CD4-positive, alpha-beta memory T cell (primary cell): Measurements from ENCODE around the gene SHMT2. TPM values are rescaled to one million over a fixed set of nuclear protein-coding genes. Genes with fewer than 3 reads are reported as not detected.

Experiments
- CTCF ChIA-PET: fragments of 350-600 bp; sonication (Branson Sonifier 250); formaldehyde crosslinking; loops from one replicate; lab custom pipeline; 2021; ENCODE audit warnings: inconsistent platforms; ENCODE audit not compliant: partially characterized antibody; lab: Charles Lee
- POLR2A ChIA-PET: fragments of 350-600 bp; sonication (Branson Sonifier 250); formaldehyde crosslinking; loops from one replicate; lab custom pipeline; 2021; ENCODE audit not compliant: partially characterized antibody; lab: Charles Lee
- DNase-seq, 5 donors: peaks; one replicate each; pipeline versions ENCODE4 v3.0.0 to v3.0.0-alpha.2; 2020 to 2022; ENCODE audit warnings: mixed read lengths in 1 of 5
- H3K27ac ChIP-seq: one replicate; pipeline ENCODE4 v1.7.0; 2013; ENCODE audit warnings: low read depth, low read length
- H3K27me3 ChIP-seq: 2 replicates; pipeline ENCODE4 v1.7.0; 2013; ENCODE audit warnings: mild to moderate bottlenecking, low read length, moderate library complexity; ENCODE audit not compliant: insufficient read depth
- H3K36me3 ChIP-seq: 2 replicates; pipeline ENCODE4 v1.7.0; 2013; ENCODE audit warnings: mild to moderate bottlenecking, low read length, moderate library complexity; ENCODE audit not compliant: insufficient read depth
- H3K4me1 ChIP-seq: 2 replicates; pipeline ENCODE4 v1.7.0; 2013; ENCODE audit warnings: mild to moderate bottlenecking, low read length, moderate library complexity; ENCODE audit not compliant: insufficient read depth
- H3K4me3 ChIP-seq, 2 donors: one replicate each; pipeline ENCODE4 v1.7.0; 2013; ENCODE audit warnings: low read length in 2 of 2, mild to moderate bottlenecking in 1 of 2
- H3K9me3 ChIP-seq, 2 donors: one replicate each; pipeline ENCODE4 v1.7.0; 2013; ENCODE audit warnings: low read length in 2 of 2, control low read depth in 1 of 2; ENCODE audit not compliant: control insufficient read depth in 1 of 2
- H3K27ac Mint-ChIP-seq, 7 donors: one replicate each; pipeline ENCODE4 v1.8.0; 2020 to 2021; ENCODE audit warnings: mixed read lengths in 7 of 7, mild to moderate bottlenecking in 6 of 7, inconsistent platforms in 3 of 7, moderate library complexity in 3 of 7
- H3K27me3 Mint-ChIP-seq, 2 donors: one replicate each; pipeline ENCODE4 v1.8.0; 2020 to 2021; ENCODE audit warnings: mixed read lengths in 2 of 2
- H3K36me3 Mint-ChIP-seq, 2 donors: one replicate each; pipeline ENCODE4 v1.8.0; 2020 to 2021; ENCODE audit warnings: mixed read lengths in 2 of 2, inconsistent platforms in 1 of 2, mild to moderate bottlenecking in 1 of 2
- H3K4me1 Mint-ChIP-seq, 4 donors: one replicate each; pipeline ENCODE4 v1.8.0; 2020 to 2021; ENCODE audit warnings: mixed read lengths in 4 of 4, mild to moderate bottlenecking in 1 of 4
- H3K4me3 Mint-ChIP-seq, 8 donors: one replicate each; pipeline ENCODE4 v1.8.0; 2020 to 2021; ENCODE audit warnings: mixed read lengths in 8 of 8, mild to moderate bottlenecking in 7 of 8, moderate library complexity in 6 of 8, inconsistent platforms in 3 of 8
- H3K9me3 Mint-ChIP-seq, 8 donors: one replicate each; pipeline ENCODE4 v1.8.0; 2020 to 2021; ENCODE audit warnings: mixed read lengths in 8 of 8, mild to moderate bottlenecking in 5 of 8, inconsistent platforms in 3 of 8, moderate library complexity in 1 of 8
- intact Hi-C: fragments of 100-400 bp; cut with micrococcal nuclease; formaldehyde crosslinking; loops from one replicate; pipeline ENCODE4 v1.15.1; 2023
- polyA plus RNA-seq, 2 donors: library from polyadenylated mRNA; unstranded; fragments of 300-500 nt; fragmentation: Illumina TruSeq; gene quantifications; one replicate each; pipeline ENCODE4 v1.2.3, GENCODE V29; 2021
- total RNA-seq, 2 experiments: library from RNA; stranded (reverse); gene quantifications; one replicate each; pipeline ENCODE4 v1.2.3, GENCODE V29; 2021

Gene SHMT2
- total and polyA plus RNA-seq, 4 experiments from 2014 or later = 39.8 to 46.1 (median 43.2) TPM

DNA sequence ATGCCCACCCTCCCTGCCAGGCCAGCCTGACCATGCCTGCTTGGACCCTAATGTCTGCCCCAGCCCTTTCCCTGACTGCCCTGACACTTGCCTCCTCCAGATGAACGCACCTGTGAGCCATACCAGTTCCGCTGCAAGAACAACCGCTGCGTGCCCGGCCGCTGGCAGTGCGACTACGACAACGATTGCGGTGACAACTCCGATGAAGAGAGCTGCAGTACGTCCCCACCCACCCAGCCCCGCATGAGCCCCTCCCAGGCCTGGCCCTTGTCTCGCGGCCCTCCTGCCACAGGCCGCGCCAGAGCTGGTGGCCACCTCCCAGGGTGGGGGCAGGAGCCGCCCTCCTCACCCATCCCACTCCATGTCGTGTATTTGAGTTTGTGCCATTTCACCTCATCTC, 27.2 kb upstream of the SHMT2 start:
- intact Hi-C loops = no loop called here
- Histone ChIP-seq H3K27me3 (no peaks in the 10 kb centered on the region), H3K4me1 (no peaks in the 10 kb centered on the region), H3K27ac (no peak overlapping the region), H3K36me3 (no peaks in the 10 kb centered on the region), H3K9me3 (no peaks in the 10 kb centered on the region), H3K4me3 (no peak overlapping the region)
- Mint-ChIP-seq H3K27ac (no peak overlapping the region), H3K9me3 (peaks cover 0 to 3% (median 0%) of the 10 kb centered on the region in 8 donors), H3K36me3 (no peaks in the 10 kb centered on the region), H3K4me1 (no peaks in the 10 kb centered on the region), H3K4me3 (no peak overlapping the region), H3K27me3 (no peaks in the 10 kb centered on the region)
- ChIA-PET CTCF (interaction anchor here (2.0 kb wide), 1 partner anchor 12 kb away, joined by 4 read pairs; no protein-coding TSS in a partner anchor), POLR2A (no interaction called here)
- DNase-seq = no peak

DNA sequence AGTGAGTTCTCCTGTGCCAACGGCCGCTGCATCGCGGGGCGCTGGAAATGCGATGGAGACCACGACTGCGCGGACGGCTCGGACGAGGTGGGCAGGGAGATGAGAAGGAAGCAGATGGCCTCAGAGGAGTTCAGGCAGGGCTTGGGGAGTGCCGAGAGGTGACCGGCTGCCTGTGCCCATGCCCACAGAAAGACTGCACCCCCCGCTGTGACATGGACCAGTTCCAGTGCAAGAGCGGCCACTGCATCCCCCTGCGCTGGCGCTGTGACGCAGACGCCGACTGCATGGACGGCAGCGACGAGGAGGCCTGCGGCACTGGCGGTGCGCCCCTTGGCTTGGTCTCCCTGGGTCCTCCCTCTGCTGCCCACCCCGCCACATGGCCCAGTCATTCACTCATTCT, 26.3 kb upstream of the SHMT2 start:
- POLR2A ChIA-PET = no interaction called here
- H3K36me3 ChIP-seq = no peaks in the 10 kb centered on the region

DNA sequence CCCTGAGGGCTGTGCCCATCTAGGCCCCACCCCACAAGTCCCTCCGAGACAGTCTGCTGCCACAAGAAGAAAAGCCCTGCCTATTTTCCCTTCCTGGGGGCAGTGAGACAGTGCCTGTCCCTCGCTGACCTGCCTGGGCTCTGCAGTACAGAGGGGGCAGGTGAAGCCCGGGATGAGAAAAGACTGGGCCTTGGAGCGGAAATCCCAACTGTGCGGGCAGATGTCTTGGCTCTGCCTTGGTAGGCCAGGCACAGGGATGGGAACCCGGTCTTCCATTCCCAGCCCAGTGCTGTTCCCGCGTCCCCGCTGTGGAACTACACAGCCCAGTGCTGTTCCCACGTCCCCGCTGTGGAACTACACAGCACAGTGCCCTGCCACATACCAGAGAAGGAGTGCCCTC, 25.7 kb upstream of the SHMT2 start:
- Mint-ChIP-seq H3K9me3 (peaks cover 0 to 3% (median 0%) of the 10 kb centered on the region in 8 donors), H3K36me3 (no peaks in the 10 kb centered on the region), H3K4me3 (no peak overlapping the region), H3K4me1 (no peaks in the 10 kb centered on the region), H3K27me3 (no peaks in the 10 kb centered on the region), H3K27ac (no peak overlapping the region)
- no peaks in the 10 kb centered on the region for H3K36me3 ChIP-seq
- no peaks in the 10 kb centered on the region for H3K9me3 ChIP-seq
- no peak overlapping the region for H3K4me3 ChIP-seq
- CTCF ChIA-PET = interaction anchor here (1.0 kb wide), 1 partner anchor 21 kb away, joined by 3 read pairs; no protein-coding TSS in a partner anchor
- POLR2A ChIA-PET = no interaction called here
- H3K27me3 ChIP-seq = no peaks in the 10 kb centered on the region
- no peak overlapping the region for H3K27ac ChIP-seq
- no peak for DNase-seq
- intact Hi-C loops = no loop called here
- no peaks in the 10 kb centered on the region for H3K4me1 ChIP-seq

More for the DNA sequence above, 26.3 kb upstream of the SHMT2 start:
- Histone ChIP-seq H3K4me1 (no peaks in the 10 kb centered on the region), H3K9me3 (no peaks in the 10 kb centered on the region), H3K27ac (no peak overlapping the region), H3K4me3 (no peak overlapping the region), H3K27me3 (no peaks in the 10 kb centered on the region)
- H3K4me3 Mint-ChIP-seq = no peak overlapping the region
- intact Hi-C loops = no loop called here
- no peak overlapping the region for H3K27ac Mint-ChIP-seq
- H3K36me3 Mint-ChIP-seq = no peaks in the 10 kb centered on the region
- CTCF ChIA-PET = interaction anchor here (1.0 to 2.0 kb wide), 2 partner anchors 11 to 21 kb away, joined by 3 to 4 read pairs; no protein-coding TSS in a partner anchor
- no peaks in the 10 kb centered on the region for H3K4me1 Mint-ChIP-seq
- H3K9me3 Mint-ChIP-seq = peaks cover 0 to 3% (median 0%) of the 10 kb centered on the region in 8 donors
- no peaks in the 10 kb centered on the region for H3K27me3 Mint-ChIP-seq
- no peak for DNase-seq

DNA sequence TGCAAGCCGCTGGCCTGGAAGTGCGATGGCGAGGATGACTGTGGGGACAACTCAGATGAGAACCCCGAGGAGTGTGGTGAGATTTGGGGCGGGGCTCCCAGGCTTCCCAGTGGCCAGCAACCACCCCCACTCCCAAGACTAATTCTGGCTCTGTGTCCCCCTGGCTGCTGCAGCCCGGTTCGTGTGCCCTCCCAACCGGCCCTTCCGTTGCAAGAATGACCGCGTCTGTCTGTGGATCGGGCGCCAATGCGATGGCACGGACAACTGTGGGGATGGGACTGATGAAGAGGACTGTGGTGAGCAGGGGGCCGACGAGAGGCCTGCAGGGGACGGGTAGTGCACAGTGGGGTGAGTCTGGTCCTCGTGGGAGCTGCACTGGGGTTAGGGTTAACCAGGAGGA, 25.1 kb upstream of the SHMT2 start:
- POLR2A ChIA-PET = no interaction called here
- no peaks in the 10 kb centered on the region for H3K9me3 ChIP-seq

DNA sequence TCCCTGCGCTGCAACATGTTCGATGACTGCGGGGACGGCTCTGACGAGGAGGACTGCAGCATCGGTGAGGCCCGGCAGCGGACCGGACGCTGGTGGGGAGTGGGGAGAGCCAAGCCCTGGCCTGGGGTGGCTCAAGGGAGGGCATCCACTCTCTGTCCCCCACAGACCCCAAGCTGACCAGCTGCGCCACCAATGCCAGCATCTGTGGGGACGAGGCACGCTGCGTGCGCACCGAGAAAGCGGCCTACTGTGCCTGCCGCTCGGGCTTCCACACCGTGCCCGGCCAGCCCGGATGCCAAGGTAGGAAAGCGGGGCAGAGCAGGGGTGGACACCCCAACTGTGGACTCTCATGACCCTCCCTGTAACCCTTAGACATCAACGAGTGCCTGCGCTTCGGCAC, 24.3 kb upstream of the SHMT2 start:
- Mint-ChIP-seq H3K27me3 (no peaks in the 10 kb centered on the region), H3K4me3 (no peak overlapping the region), H3K9me3 (peaks cover 0 to 3% (median 0%) of the 10 kb centered on the region in 8 donors), H3K36me3 (no peaks in the 10 kb centered on the region), H3K4me1 (no peaks in the 10 kb centered on the region), H3K27ac (no peak overlapping the region)
- no peak for DNase-seq
- ChIA-PET POLR2A (no interaction called here), CTCF (no interaction called here)
- Histone ChIP-seq H3K27ac (no peak overlapping the region), H3K4me1 (no peaks in the 10 kb centered on the region), H3K4me3 (no peak overlapping the region), H3K27me3 (no peaks in the 10 kb centered on the region), H3K36me3 (no peaks in the 10 kb centered on the region), H3K9me3 (no peaks in the 10 kb centered on the region)
- intact Hi-C loops = no loop called here

More for the DNA sequence above, 25.1 kb upstream of the SHMT2 start:
- Histone ChIP-seq H3K4me1 (no peaks in the 10 kb centered on the region), H3K27me3 (no peaks in the 10 kb centered on the region), H3K36me3 (no peaks in the 10 kb centered on the region), H3K4me3 (no peak overlapping the region), H3K27ac (no peak overlapping the region)
- intact Hi-C loops = no loop called here
- H3K36me3 Mint-ChIP-seq = no peaks in the 10 kb centered on the region
- no peaks in the 10 kb centered on the region for H3K27me3 Mint-ChIP-seq
- no peaks in the 10 kb centered on the region for H3K4me1 Mint-ChIP-seq
- peaks cover 0 to 3% (median 0%) of the 10 kb centered on the region in 8 donors for H3K9me3 Mint-ChIP-seq
- H3K4me3 Mint-ChIP-seq = no peak overlapping the region
- CTCF ChIA-PET = no interaction called here
- no peak for DNase-seq
- no peak overlapping the region for H3K27ac Mint-ChIP-seq

DNA sequence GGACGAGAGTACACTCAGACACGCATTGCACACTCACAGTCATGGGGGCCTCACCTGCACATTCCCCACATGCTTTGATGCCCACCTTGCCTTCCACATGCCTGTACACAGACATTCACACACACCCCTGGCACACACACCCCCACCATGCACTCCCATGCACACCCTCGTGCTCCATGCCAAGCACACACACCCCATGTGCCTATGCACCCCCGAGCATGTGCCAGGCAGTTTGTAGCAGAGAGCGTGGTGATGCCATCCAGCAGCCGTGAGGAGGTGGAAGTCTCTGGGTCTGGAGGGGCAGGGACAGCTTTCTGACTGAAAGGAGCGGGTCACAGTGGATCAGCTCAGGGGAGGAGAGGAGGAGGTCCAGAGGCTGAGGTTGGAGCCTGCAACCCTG, 23.6 kb upstream of the SHMT2 start:
- H3K9me3 Mint-ChIP-seq = peaks cover 0 to 3% (median 0%) of the 10 kb centered on the region in 8 donors
- Histone ChIP-seq H3K4me3 (no peak overlapping the region), H3K9me3 (no peaks in the 10 kb centered on the region), H3K4me1 (no peaks in the 10 kb centered on the region), H3K27ac (no peak overlapping the region), H3K27me3 (no peaks in the 10 kb centered on the region), H3K36me3 (no peaks in the 10 kb centered on the region)
- DNase-seq = no peak
- ChIA-PET CTCF (interaction anchor here (2.4 kb wide), 1 partner anchor 36 kb away, joined by 7 read pairs; no protein-coding TSS in a partner anchor), POLR2A (no interaction called here)
- H3K27ac Mint-ChIP-seq = peak overlapping the region in 1 of 7 donors; percentile 64
- H3K4me1 Mint-ChIP-seq = no peaks in the 10 kb centered on the region
- H3K27me3 Mint-ChIP-seq = no peaks in the 10 kb centered on the region
- intact Hi-C loops = no loop called here
- H3K4me3 Mint-ChIP-seq = no peak overlapping the region
- no peaks in the 10 kb centered on the region for H3K36me3 Mint-ChIP-seq

DNA sequence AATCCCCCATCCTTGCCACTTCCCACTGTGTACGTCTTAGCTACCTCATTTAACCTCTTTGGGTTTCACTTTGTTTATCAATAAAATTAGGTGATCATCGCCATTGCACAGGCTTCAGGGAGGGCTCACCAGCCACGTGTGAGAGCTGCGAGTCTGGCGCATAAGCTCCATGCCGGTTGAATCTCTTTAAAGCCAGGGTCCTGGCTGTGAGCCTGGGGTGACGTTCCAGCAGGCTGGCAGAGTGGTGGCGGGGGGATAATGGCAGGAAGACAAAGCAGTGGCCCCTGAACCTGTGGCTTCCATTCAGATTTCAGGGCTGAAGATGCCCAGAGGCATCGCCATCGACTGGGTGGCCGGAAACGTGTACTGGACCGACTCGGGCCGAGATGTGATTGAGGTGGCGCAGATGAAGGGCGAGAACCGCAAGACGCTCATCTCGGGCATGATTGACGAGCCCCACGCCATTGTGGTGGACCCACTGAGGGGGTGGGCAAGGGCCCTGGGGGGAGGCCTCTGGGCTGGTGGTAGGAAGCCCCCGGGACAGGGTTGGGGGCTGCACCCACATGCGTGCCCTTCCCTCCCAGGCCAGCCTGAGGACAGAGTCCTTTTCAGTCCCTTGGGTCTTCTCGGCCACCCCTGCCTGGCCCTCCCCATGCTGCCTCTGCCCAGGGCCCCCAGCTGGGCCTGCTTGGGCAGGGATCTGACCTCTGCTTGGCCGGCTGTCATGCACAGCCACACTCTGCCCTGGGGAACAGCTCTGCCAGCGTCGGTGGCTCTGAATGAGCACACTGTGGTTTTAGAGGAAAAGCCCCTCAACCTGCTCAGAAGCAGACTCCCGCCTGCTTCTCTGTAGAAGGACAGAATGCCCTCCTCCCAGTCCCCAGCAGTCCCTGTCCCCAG, 21.5 kb upstream of the SHMT2 start:
- ChIA-PET CTCF (interaction anchor here (1.0 to 2.4 kb wide), 4 partner anchors 31 to 50 kb away, joined by 3 to 7 read pairs (median 4); no protein-coding TSS in a partner anchor), POLR2A (no interaction called here)
- intact Hi-C loops = no loop called here
- no peak overlapping the region for H3K27ac ChIP-seq
- peaks cover 0 to 3% (median 0%) of the 10 kb centered on the region in 8 donors for H3K9me3 Mint-ChIP-seq
- peak overlapping the region in 1 of 7 donors; percentile 31 for H3K27ac Mint-ChIP-seq
- peak overlapping the region in 1 of 8 donors; percentile 31 for H3K4me3 Mint-ChIP-seq
- no peaks in the 10 kb centered on the region for H3K4me1 ChIP-seq
- no peaks in the 10 kb centered on the region for H3K36me3 Mint-ChIP-seq
- DNase-seq = no peak
- H3K4me1 Mint-ChIP-seq = peaks cover 0 to 4% (median 0%) of the 10 kb centered on the region in 4 donors
- no peak overlapping the region for H3K4me3 ChIP-seq
- no peaks in the 10 kb centered on the region for H3K36me3 ChIP-seq
- H3K27me3 Mint-ChIP-seq = no peaks in the 10 kb centered on the region
- no peaks in the 10 kb centered on the region for H3K9me3 ChIP-seq
- H3K27me3 ChIP-seq = no peaks in the 10 kb centered on the region
